HG03354 (cell line): ENCODE measurements around the gene NLRX1.
"Not testable (repeated sequence)": the region's sequence is repeated elsewhere in the genome, so short reads cannot be mapped to it uniquely, and the experiment has no call there.

Experiments
- ATAC-seq: cut with Tn5 transposase; IDR thresholded peaks from one replicate; pipeline ENCODE4 v1.9.1; 2021; ENCODE audit warnings: mild to moderate bottlenecking; ENCODE audit not compliant: unreplicated experiment, poor library complexity, severe bottlenecking

The NLRX1 gene

GRCh38 chr11:119180729-119181676, 12.5 kb downstream of the NLRX1 start:
- no peak for ATAC-seq

GRCh38 chr11:119181677-119182412, 13.3 kb downstream of the NLRX1 start:
- ATAC-seq = no peak

- ATAC-seq = not testable (repeated sequence)
These were observed 15.9 kb downstream of the NLRX1 start for GRCh38 chr11:119184399-119184798.

GRCh38 chr11:119185981-119186634, 17.6 kb downstream of the NLRX1 start:
- ATAC-seq = no peak

GRCh38 chr11:119187123-119187892, 18.8 kb downstream of the NLRX1 start:
- no peak for ATAC-seq

- ATAC-seq = no peak
These were observed 19.5 kb downstream of the NLRX1 start for GRCh38 chr11:119188067-119188466.

- ATAC-seq = no peak
These were observed 20.4 kb downstream of the NLRX1 start for GRCh38 chr11:119188887-119189286.

- no peak for ATAC-seq
These were observed 20.9 kb downstream of the NLRX1 start for GRCh38 chr11:119189393-119189792.

- no peak for ATAC-seq
These were observed 22.0 kb downstream of the NLRX1 start for GRCh38 chr11:119190531-119190930.

GRCh38 chr11:119191265-119191664, 22.7 kb downstream of the NLRX1 start:
- ATAC-seq = not testable (repeated sequence)

GRCh38 chr11:119192111-119192510, 23.6 kb downstream of the NLRX1 start:
- no peak for ATAC-seq

GRCh38 chr11:119193001-119193400, 24.5 kb downstream of the NLRX1 start:
- ATAC-seq = no peak

- no peak for ATAC-seq
These were observed 25.1 kb downstream of the NLRX1 start for GRCh38 chr11:119193626-119194025.

- no peak for ATAC-seq
These were observed 26.4 kb downstream of the NLRX1 start for GRCh38 chr11:119194811-119195440.

- no peak for ATAC-seq
These were observed 27.2 kb downstream of the NLRX1 start for GRCh38 chr11:119195680-119196079.

GRCh38 chr11:119196833-119197483, 28.4 kb downstream of the NLRX1 start:
- peak; percentile 65 for ATAC-seq

GRCh38 chr11:119198925-119199324, 30.4 kb downstream of the NLRX1 start:
- no peak for ATAC-seq

GRCh38 chr11:119201236-119201635, 32.7 kb downstream of the NLRX1 start:
- not testable (repeated sequence) for ATAC-seq

- no peak for ATAC-seq
These were observed 34.0 kb downstream of the NLRX1 start for GRCh38 chr11:119202554-119202953.
